HCT116 (cell line): ENCODE measurements around the gene ADAMTSL5.

Source experiments
- CEBPB ChIP-seq: IDR thresholded peaks from 2 replicates; pipeline ENCODE4 v1.6.1; 2012; ENCODE audit warnings: low read depth
- EZH2 ChIP-seq: fragments of 200-600 bp; sonication (generic); IDR thresholded peaks from 2 replicates; pipeline ENCODE4 v1.6.1; 2017; ENCODE audit warnings: antibody characterized with exemption, mixed run types
- EZH2phosphoT487 ChIP-seq: fragments of 200-600 bp; IDR thresholded peaks from 2 replicates; pipeline ENCODE4 v1.6.1; 2018; ENCODE audit warnings: antibody characterized with exemption, borderline replicate concordance
- POLR2A ChIP-seq: IDR thresholded peaks from 2 replicates; pipeline ENCODE4 v1.7.0; 2011; ENCODE audit warnings: borderline replicate concordance; ENCODE audit not compliant: insufficient read depth, insufficient read length; ENCODE audit errors: extremely low read depth
- POLR2AphosphoS5 ChIP-seq: IDR thresholded peaks from 2 replicates; pipeline ENCODE4 v1.6.1; 2011; ENCODE audit warnings: mild to moderate bottlenecking, low read depth, low read length, moderate library complexity
- RAD21 ChIP-seq: IDR thresholded peaks from 2 replicates; pipeline ENCODE4 v1.6.1; 2012; ENCODE audit warnings: low read depth, mild to moderate bottlenecking
- TCF7L2 ChIP-seq: IDR thresholded peaks from 2 replicates; pipeline ENCODE4 v1.7.0; 2011; ENCODE audit warnings: borderline replicate concordance, inconsistent platforms; ENCODE audit not compliant: insufficient read depth, insufficient read length; ENCODE audit errors: extremely low read depth
- YY1 ChIP-seq: IDR thresholded peaks from 2 replicates; pipeline ENCODE4 v1.6.1; 2011; ENCODE audit warnings: low read length, low read depth, moderate library complexity, mild to moderate bottlenecking; ENCODE audit not compliant: insufficient replicate concordance; ENCODE audit errors: extremely low read depth
- ZFX ChIP-seq: fragments of 450-650 bp; IDR thresholded peaks from 2 replicates; pipeline ENCODE4 v1.6.1; 2017
- ZNF274 ChIP-seq: fragments of 200-500 bp; sonication (Bioruptor generic); IDR thresholded peaks from 2 replicates; pipeline ENCODE4 v1.6.1; 2014; ENCODE audit warnings: mild to moderate bottlenecking, low read depth, low read length, inconsistent platforms
- TF ChIP-seq, protein P1 (sequence below), 3 experiments: fragments of 200-600 bp in 1 of 3; sonication (generic) in 1 of 3; IDR thresholded peaks in 2 of 3; conservative IDR thresholded peaks in 1 of 3; 2 replicates each; pipeline ENCODE4 v1.5.1; 2012 to 2017; ENCODE audit warnings: low read depth in 2 of 3, low read length in 2 of 3, antibody characterized with exemption in 1 of 3, borderline replicate concordance in 1 of 3, control low read depth in 1 of 3, mild to moderate bottlenecking in 1 of 3, mixed read lengths in 1 of 3, mixed run types in 1 of 3, moderate library complexity in 1 of 3; ENCODE audit not compliant: insufficient read depth in 1 of 3
- TF ChIP-seq, protein P2 (sequence below): IDR thresholded peaks from 2 replicates; pipeline ENCODE4 v1.6.1; 2012
- TF ChIP-seq, protein P3 (sequence below): IDR thresholded peaks from 2 replicates; pipeline ENCODE4 v1.6.1; 2011; ENCODE audit warnings: mild to moderate bottlenecking, low read length, moderate library complexity; ENCODE audit not compliant: insufficient replicate concordance; ENCODE audit errors: extremely low read depth
- TF ChIP-seq, protein P4 (sequence below): IDR thresholded peaks from 2 replicates; pipeline ENCODE4 v1.6.1; 2012; ENCODE audit warnings: low read depth

DNA sequence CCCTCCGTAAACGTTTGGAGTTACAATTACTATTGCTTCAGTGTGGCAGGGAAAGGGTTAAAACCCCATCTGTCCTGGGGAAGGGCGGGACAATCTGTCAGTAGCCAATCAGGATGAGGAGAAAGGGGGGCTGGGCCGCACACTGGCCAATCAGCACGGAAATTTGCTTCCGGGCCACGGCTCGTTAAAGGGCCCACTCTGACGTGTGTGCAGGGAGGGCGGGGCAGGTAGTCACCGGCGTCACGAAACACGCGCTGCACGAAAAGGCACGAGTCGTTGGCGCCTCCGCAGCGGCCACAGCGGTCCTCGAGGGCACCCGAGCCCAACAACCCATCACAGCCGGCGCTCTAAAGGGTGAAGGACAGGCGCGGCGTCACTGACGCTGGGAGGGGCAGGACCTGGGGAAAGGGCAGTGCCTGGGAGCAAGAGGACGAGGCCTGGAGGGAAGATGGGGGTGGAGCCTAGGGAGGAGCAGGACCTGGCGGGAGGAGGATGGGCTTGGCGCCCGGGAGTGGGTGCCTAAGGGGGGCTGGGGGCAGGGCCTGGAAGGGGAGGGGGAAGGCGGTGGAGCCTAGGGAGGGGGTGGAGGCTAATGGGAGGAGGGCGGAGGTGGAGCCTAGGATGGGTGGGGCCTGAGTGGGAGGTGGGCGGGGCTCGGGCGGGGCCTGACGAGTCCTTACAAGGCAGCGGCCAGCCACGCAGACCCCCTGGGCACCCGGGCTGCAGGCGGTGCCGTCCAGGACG lies 4.9 kb downstream of the ADAMTSL5 start:
- TF ChIP-seq, protein P1, sequence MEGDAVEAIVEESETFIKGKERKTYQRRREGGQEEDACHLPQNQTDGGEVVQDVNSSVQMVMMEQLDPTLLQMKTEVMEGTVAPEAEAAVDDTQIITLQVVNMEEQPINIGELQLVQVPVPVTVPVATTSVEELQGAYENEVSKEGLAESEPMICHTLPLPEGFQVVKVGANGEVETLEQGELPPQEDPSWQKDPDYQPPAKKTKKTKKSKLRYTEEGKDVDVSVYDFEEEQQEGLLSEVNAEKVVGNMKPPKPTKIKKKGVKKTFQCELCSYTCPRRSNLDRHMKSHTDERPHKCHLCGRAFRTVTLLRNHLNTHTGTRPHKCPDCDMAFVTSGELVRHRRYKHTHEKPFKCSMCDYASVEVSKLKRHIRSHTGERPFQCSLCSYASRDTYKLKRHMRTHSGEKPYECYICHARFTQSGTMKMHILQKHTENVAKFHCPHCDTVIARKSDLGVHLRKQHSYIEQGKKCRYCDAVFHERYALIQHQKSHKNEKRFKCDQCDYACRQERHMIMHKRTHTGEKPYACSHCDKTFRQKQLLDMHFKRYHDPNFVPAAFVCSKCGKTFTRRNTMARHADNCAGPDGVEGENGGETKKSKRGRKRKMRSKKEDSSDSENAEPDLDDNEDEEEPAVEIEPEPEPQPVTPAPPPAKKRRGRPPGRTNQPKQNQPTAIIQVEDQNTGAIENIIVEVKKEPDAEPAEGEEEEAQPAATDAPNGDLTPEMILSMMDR (IDR thresholded peaks at IDR 0.05 in 2 of 3, conservative IDR thresholded peaks at IDR 0.05 in 1 of 3; ENCODE audit: borderline replicate concordance in 1 of 3, insufficient read depth in 1 of 3, low read depth in 2 of 3, low read length in 2 of 3) = no peak
- TF ChIP-seq YY1 (no peak), CEBPB (no peak), ZFX (no peak), EZH2phosphoT487 (no peak), POLR2A (peak; percentile 56), TCF7L2 (peak; percentile 74), ZNF274 (no peak), POLR2AphosphoS5 (peak; percentile 57), EZH2 (no peak), RAD21 (no peak)
- TF ChIP-seq, protein P2, sequence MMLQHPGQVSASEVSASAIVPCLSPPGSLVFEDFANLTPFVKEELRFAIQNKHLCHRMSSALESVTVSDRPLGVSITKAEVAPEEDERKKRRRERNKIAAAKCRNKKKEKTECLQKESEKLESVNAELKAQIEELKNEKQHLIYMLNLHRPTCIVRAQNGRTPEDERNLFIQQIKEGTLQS = no peak
- TF ChIP-seq, protein P3, sequence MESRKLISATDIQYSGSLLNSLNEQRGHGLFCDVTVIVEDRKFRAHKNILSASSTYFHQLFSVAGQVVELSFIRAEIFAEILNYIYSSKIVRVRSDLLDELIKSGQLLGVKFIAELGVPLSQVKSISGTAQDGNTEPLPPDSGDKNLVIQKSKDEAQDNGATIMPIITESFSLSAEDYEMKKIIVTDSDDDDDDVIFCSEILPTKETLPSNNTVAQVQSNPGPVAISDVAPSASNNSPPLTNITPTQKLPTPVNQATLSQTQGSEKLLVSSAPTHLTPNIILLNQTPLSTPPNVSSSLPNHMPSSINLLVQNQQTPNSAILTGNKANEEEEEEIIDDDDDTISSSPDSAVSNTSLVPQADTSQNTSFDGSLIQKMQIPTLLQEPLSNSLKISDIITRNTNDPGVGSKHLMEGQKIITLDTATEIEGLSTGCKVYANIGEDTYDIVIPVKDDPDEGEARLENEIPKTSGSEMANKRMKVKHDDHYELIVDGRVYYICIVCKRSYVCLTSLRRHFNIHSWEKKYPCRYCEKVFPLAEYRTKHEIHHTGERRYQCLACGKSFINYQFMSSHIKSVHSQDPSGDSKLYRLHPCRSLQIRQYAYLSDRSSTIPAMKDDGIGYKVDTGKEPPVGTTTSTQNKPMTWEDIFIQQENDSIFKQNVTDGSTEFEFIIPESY = no peak
- TF ChIP-seq, protein P4, sequence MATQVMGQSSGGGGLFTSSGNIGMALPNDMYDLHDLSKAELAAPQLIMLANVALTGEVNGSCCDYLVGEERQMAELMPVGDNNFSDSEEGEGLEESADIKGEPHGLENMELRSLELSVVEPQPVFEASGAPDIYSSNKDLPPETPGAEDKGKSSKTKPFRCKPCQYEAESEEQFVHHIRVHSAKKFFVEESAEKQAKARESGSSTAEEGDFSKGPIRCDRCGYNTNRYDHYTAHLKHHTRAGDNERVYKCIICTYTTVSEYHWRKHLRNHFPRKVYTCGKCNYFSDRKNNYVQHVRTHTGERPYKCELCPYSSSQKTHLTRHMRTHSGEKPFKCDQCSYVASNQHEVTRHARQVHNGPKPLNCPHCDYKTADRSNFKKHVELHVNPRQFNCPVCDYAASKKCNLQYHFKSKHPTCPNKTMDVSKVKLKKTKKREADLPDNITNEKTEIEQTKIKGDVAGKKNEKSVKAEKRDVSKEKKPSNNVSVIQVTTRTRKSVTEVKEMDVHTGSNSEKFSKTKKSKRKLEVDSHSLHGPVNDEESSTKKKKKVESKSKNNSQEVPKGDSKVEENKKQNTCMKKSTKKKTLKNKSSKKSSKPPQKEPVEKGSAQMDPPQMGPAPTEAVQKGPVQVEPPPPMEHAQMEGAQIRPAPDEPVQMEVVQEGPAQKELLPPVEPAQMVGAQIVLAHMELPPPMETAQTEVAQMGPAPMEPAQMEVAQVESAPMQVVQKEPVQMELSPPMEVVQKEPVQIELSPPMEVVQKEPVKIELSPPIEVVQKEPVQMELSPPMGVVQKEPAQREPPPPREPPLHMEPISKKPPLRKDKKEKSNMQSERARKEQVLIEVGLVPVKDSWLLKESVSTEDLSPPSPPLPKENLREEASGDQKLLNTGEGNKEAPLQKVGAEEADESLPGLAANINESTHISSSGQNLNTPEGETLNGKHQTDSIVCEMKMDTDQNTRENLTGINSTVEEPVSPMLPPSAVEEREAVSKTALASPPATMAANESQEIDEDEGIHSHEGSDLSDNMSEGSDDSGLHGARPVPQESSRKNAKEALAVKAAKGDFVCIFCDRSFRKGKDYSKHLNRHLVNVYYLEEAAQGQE = no peak
